Central memory CD4-positive, alpha-beta T cell (primary cell): ENCODE results near the gene RNU2-63P.
"Not testable (repeated sequence)": the region's sequence is repeated elsewhere in the genome, so short reads cannot be mapped to it uniquely, and the experiment has no call there.

ENCODE experiments used
- DNase-seq: peaks from one replicate; pipeline ENCODE4 v3.0.0; 2022

The RNU2-63P gene

DNA sequence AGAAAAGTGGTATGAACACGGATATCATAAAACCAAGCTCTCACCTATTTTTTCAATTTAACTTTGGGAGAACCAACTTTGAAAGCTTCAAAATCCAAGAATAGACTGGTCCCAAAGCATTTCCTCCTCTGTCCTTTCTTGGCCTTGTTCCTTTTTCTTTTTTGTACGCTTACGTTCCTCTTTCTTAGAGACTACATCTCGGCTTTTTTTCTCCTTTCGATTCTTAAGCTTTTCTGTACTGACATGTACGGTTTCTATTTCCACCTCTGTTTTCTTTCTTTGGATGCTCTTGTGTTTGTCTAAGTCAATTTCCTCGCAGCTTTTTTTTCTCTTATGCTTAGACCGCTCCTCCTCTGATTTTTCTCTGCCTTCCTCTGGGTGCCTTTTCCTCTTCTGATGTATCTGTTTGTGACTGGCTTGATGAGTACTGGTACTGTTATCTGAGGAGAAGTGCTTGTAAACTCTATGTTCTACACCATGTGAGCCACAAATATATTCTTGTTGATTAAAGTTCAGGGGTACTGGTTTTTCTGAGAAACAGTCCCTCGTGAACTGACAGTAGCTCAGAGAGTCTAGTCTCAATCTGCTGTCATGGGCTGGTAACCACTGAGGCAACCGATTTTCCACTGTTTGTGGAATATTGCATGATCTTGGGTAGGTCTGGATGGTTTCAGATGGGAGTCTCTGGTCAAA, 11.5 kb upstream of the RNU2-63P start:
- DNase-seq = no peak

DNA sequence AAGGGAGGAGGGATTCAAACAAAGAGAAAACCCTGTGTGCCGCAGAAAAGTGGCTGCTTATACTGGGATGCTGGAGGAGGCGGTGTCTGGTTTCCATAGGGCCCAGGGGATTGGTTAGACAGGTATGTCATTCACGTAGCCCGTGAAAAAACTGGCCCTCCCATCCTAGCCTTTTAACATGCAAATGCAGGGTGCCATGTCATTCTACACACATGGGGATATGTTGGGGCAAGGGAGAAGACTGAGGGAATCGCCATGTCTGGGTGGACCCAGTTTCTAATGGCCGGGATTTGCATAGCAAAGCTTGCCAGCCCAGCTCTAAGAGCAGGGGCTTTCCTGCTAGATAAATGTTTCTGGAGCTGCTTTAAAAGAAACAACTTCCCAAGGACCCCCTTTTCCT, 8.2 kb upstream of the RNU2-63P start:
- DNase-seq = no peak

GRCh38 chr2:88022669-88022921, 6.2 kb upstream of the RNU2-63P start:
- no peak for DNase-seq

- no peak for DNase-seq
Measured at GRCh38 chr2:88019985-88020384, 3.6 kb upstream of the RNU2-63P start.

GRCh38 chr2:88018909-88019308, 2.6 kb upstream of the RNU2-63P start:
- DNase-seq = no peak

- not testable (repeated sequence) for DNase-seq
Measured at GRCh38 chr2:88018077-88018805, 1.9 kb upstream of the RNU2-63P start.

DNA sequence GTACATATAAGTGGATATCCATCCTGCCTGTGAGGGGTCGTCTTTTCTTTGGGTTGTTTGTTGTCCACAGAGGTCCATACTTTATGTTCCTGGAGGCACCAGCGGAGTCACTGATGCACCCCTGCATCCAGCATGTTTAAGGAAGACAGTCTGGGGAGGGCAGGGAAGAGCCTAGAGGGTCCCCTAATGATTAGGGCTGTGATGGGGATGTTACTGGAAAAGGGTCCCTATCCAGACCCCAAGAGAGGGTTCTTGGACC, 1.4 kb upstream of the RNU2-63P start:
- DNase-seq = not testable (repeated sequence)

DNA sequence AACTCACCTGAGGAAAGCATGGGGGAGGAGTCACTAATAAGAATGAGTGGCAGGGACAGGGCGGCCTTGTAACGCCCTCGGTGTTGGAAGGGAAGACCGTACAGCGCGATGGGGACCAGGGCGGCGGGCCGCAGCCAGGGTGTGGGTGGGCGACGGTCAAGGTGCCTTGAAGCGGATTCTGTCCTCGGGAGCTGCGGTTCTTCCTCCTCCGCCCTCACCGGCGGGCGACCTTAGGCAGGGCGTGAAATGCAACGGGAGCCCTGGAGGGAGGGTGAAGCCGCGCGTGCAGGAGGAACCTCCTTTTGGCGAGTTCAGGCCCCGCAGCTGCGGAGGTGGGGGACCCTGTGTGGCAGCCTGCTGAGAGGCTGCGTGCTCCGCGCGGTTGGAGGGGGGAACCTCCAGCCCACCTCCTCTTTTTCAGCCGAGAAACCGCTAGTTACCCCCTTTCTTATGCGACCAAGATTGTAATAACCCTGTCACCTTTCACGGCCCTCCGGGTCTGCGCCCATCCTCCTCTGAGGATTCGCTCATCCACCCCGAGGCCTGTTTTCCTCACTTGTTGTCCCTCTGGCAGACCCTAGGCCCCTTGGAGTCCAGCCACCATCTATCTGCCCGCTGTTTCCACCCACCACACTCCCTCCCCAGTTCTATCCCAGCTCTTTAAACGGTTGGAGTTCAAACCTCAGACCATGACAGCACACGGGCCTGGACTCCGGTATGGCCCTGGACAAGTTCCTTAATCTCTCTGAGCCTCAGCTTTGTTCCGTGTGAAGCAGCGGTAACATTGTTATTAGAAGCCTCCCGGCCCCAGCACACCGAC, 823 bp upstream of the RNU2-63P start:
- DNase-seq = no peak

DNA sequence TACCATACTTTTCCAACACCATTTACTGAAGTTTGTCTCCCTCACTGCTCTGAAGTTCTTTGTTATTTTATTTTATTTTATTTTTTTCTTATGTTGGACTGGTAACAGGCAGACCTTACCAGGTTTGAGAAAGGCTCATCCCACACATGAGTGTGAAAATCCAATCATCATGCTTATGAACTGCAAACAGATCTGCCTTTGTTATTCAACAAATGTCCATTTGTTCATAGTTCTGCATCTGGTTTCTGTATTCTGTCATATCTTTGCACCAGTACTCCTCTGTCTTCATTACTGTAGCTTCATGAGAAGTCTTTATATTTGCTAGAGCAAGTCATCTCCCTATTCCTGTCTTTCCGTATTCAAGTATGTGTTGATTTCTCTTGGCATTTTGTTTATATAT, 5.3 kb downstream of the RNU2-63P start:
- no peak for DNase-seq

DNA sequence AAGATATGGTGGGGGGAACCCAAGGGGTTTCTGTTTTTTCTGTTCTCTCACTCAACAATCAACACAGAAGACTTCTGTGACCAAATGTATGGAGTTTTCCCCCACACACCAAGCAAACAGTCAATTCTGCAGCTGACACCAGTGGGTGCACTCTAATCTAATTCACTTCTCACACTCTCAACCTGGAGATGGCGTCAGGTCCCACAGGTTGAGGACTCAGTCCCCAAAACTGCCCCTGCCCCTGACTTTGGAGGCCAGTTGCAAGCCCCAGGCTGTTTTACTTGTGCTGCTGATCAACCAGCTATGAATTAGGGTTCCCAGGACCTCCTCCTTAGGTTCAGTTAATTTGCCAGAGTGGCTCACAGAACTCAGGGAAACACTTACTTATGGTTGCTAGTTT, 6.2 kb downstream of the RNU2-63P start:
- DNase-seq = no peak

DNA sequence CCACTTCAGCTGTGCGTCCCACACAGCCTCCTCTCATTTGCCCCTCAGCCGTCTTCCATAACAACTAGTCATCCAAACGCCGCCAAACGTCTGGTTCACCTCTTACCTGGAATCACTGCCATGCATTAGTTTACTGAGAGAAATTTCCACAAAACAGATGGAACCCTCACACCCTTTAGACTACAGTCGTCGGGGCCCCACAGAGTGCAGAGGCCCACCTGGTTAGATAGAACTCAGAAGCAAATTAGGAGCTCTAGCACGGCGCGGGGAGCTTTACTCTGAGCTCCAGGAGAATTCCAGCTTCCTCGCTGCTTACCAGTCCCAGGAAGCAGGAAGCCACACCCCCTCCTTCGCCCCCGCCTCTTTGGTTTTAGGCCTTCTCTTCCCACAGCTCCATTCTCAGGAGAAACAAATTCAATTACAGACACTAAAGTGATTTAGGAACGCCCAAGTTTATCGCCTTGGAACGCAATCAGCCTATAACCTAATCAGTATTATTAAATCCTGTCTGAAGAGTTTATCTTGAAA, 9.4 kb downstream of the RNU2-63P start:
- DNase-seq = no peak

- no peak for DNase-seq
Measured at GRCh38 chr2:88005776-88006175, 10.6 kb downstream of the RNU2-63P start.

GRCh38 chr2:88003074-88003755, 13.1 kb downstream of the RNU2-63P start:
- no peak for DNase-seq

- no peak for DNase-seq
Measured at GRCh38 chr2:88002359-88002707, 14.0 kb downstream of the RNU2-63P start.

GRCh38 chr2:88000474-88000873, 15.9 kb downstream of the RNU2-63P start:
- DNase-seq = not testable (repeated sequence)

DNA sequence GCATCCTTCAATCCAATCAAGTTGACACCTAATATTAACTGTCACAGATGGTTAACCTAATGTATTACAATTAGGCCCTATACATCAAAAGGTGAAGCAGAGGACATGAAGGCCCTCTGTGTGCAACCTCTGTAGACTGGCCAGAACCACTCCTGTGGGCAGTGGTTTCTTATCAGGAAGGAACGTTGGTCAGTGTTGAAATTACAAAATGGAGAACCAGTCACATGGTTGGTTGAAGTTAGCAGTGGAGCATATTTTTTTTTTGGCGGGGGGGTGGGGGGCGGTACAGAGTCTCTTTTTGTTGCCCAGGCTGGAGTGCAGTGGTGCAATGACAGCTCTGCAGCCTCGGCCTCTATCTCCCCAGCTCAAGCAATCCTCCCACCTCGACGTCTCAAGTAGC, 19.8 kb downstream of the RNU2-63P start:
- no peak for DNase-seq

- DNase-seq = no peak
Measured at GRCh38 chr2:87995756-87996155, 20.6 kb downstream of the RNU2-63P start.

DNA sequence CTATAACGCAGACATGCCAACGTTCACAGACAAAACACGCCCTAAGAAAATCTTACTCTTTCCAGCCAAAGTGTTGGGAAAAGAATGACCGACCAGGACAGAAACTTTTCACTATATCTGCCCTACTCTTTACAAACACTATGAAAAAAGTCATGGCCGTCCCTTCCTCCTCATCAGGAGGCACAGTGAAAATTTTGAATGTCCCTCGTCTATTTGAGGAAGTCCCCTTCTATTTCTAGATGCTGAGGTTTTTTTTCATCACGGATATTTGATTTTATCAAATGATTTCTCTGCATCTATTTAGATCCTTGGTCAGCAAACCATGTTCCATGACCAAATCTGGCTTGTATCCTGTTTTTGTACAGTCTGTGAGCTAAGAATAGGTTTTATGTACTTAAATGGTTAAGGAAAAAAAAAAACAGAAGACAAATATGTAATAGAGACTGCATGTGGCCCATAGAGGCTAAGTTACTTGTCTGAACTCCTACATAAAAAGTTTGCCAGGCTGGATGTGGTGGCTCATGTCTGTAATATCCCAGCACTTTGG, 22.0 kb downstream of the RNU2-63P start:
- DNase-seq = not testable (repeated sequence)

- DNase-seq = not testable (repeated sequence)
Measured at GRCh38 chr2:87992569-87992968, 23.8 kb downstream of the RNU2-63P start.

- DNase-seq = not testable (repeated sequence)
Measured at GRCh38 chr2:87987473-87987872, 28.9 kb downstream of the RNU2-63P start.

DNA sequence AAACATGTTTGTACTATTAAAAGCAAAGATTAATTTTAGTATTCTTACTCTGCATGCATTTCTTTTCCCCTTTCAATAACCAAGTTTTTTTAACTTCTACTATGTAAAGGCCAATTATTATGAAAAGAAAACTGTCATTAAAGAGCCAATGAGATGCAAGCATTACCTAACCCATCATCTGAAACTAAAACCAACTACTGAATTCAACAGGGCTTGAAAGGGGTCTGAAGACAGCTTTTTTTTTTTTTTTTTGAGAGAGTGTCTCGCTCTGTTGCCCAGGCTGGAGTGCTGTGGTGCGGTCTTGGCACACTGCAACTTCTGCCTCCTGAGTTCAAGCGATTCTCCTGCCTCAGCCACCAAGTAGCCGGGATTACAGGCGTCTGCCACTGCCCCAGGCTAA, 30.4 kb downstream of the RNU2-63P start:
- DNase-seq = not testable (repeated sequence)

GRCh38 chr2:87981182-87981581, 35.2 kb downstream of the RNU2-63P start:
- not testable (repeated sequence) for DNase-seq

- not testable (repeated sequence) for DNase-seq
Measured at GRCh38 chr2:87972385-87972784, 44.0 kb downstream of the RNU2-63P start.
